Measurements from ENCODE around the gene WDR82.

The WDR82 gene

DNA sequence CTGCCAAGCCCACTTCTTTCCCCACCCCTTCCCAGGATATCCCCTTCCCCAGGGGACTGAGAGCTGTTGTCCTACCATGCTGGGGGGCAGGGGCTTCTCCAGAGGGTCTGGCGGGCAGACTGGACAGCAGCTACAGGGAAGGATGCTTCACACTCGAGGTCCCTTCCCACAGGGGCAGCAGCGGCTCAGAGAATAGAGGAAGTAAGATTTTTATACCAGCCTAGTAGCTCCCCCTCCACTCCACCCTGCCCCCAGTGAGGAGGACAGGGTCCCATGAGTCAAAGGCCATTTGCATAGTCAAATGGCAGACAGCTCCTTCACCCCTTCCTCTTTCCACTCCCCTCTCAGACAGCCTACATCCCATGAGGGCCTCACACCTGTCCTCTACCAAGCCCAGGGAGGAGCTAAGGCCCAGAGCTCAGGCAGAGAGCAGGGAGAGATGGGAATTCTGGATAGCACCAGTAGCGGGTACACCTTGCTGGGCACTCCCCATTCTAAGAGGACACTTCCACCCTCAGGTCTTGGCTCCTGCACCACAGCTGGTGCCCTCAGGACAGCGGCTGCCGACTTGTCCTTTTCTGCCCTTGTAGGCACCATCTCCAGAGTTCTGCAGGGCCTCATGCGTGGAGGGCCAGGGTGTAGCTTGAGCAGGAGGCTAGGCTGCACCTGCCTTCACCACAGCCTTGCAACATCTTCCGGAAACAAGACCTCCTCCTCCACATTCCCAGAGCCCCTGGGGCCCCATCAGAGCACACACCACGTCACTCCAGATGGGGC lies 52.8 kb downstream of the WDR82 start, which contains the start of gene TLR9:
Gene TLR9, minus strand, starts transcription at position 194 of the 777 bp plus-strand sequence. Its CDS starts 116 bp downstream, at position 78.
- TF ChIP-seq, protein P1, sequence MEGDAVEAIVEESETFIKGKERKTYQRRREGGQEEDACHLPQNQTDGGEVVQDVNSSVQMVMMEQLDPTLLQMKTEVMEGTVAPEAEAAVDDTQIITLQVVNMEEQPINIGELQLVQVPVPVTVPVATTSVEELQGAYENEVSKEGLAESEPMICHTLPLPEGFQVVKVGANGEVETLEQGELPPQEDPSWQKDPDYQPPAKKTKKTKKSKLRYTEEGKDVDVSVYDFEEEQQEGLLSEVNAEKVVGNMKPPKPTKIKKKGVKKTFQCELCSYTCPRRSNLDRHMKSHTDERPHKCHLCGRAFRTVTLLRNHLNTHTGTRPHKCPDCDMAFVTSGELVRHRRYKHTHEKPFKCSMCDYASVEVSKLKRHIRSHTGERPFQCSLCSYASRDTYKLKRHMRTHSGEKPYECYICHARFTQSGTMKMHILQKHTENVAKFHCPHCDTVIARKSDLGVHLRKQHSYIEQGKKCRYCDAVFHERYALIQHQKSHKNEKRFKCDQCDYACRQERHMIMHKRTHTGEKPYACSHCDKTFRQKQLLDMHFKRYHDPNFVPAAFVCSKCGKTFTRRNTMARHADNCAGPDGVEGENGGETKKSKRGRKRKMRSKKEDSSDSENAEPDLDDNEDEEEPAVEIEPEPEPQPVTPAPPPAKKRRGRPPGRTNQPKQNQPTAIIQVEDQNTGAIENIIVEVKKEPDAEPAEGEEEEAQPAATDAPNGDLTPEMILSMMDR (conservative IDR thresholded peaks at IDR 0.05; ENCODE audit: low read depth, low read length): no peak

DNA sequence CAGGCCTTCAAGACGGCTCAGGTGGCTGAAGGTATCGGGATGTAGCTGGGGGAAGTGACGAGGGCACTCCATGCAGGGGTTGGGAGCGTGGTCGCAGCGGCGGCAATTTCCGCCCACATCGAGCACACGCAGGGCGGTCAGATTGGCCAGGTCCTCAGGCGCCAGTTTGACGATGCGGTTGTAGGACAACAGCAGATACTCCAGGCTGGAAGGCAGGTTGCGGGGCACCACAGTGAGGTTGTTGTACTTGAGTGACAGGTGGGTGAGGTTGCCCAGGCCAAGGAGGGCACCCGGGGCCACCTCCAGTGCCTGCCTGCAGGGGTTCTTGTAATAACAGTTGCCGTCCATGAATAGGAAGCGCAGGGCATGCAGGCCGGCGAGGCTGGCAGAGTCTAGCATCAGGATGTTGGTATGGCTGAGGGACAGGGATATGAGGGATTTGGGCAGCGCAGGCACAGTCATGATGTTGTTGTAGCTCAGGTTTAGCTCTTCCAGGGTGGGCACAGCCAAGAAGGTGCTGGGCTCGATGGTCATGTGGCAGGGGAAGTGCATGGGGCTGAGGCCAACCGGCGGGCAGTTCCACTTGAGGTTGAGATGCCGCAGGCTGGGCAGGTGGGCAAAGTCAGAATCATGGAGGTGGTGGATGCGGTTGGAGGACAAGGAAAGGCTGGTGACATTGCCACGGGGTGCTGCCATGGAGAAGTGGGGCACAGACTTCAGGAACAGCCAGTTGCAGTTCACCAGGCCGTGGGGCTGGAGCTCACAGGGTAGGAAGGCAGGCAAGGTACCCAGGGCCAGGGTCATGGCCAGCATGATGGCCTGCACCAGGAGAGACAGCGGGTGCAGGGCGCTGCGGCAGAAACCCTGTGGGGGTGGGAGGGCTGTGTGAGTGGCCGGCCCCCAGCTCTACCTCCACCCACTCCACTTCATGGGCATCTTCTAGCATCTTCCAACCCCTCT lies 54.7 kb downstream of the WDR82 start:
- H3K4me3 ChIP-seq (ENCODE audit: low read length): no peak overlapping the region
- DNase-seq (ENCODE audit: low read depth): no peak
- TF ChIP-seq, protein P1 (conservative IDR thresholded peaks at IDR 0.05; ENCODE audit: low read depth, low read length): no peak

More for the DNA sequence above, 52.8 kb downstream of the WDR82 start, which contains the start of gene TLR9:
- no peak within 1 kb of the TSS for H3K4me3 ChIP-seq (ENCODE audit: low read length)
- DNase-seq (ENCODE audit: low read depth): no peak

DNA sequence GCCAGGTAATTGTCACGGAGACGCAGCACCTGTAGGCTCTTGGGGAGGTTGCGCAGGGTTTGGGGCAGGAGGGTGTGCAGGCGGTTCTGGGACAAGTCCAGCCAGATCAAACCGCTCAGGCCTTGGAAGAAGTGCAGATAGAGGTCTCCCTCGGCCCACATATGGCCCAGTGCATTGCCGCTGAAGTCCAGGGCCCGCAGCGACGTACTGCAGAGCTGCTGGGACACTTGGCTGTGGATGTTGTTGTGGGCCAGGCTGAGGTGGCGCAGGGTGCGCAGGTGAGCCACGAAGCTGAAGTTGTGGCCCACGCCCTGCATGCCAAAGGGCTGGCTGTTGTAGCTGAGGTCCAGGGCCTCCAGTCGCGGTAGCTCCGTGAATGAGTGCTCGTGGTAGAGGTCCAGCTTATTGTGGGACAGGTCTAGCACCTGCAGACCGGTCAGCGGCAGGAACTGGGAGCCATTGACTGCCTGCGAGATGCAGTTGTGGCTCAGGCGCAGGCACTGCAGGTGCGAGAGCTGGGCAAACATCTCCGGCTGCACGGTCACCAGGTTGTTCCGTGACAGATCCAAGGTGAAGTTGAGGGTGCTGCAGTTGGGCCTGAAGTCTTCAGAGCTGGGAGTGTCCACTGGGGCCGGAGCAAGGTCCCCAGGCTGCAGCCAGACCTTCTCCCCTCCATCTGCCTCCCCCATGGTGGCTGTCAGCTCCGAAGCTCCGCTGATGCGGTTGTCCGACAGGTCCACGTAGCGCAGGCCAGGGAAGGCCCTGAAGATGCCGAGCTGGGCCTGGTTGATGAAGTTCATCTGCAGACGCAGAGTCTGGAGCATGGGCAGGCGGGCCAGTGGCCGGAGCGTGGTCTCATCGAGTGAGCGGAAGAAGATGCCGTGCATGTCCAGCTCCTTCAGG lies 55.9 kb downstream of the WDR82 start:
- no peak for DNase-seq (ENCODE audit: low read depth)
- TF ChIP-seq, protein P1 (conservative IDR thresholded peaks at IDR 0.05; ENCODE audit: low read depth, low read length): no peak
- no peak overlapping the region for H3K4me3 ChIP-seq (ENCODE audit: low read length)

DNA sequence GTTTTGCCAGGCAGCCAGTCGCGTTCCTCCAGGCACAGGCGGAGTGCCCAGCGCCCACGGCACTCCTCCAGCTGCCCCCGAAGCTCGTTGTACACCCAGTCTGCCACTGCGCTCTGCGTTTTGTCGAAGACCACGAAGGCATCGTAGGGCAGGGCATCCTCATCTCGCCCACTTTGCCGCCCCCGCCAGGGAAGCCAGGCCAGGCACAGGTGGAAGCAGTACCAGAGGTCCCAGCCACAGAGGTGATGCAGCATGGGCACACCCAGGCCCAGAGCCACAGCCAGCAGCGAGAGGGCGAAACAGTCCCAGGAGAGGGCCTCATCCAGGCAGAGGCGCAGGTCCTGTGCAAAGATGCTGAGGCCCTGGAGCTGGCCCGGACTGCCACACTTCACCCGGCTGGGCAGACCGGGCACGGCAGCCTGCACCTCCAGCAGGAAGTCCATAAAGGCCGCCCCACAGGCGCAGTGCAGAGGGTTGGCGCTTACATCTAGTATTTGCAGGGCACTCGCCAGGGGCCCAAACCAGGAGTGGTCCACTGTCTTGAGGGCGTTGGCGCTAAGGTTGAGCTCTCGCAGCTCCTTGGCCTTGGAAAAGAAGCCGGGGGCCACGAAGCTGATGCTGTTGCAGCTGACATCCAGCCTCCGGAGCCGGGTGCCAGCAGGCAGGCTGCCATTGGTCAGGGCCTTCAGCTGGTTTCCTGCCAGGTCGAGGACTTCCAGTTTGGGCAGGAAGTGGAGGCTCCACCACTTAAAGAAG lies 56.7 kb downstream of the WDR82 start:
- no peak for DNase-seq (ENCODE audit: low read depth)
- no peak overlapping the region for H3K4me3 ChIP-seq (ENCODE audit: low read length)
- TF ChIP-seq, protein P1 (conservative IDR thresholded peaks at IDR 0.05; ENCODE audit: low read depth, low read length): no peak

DNA sequence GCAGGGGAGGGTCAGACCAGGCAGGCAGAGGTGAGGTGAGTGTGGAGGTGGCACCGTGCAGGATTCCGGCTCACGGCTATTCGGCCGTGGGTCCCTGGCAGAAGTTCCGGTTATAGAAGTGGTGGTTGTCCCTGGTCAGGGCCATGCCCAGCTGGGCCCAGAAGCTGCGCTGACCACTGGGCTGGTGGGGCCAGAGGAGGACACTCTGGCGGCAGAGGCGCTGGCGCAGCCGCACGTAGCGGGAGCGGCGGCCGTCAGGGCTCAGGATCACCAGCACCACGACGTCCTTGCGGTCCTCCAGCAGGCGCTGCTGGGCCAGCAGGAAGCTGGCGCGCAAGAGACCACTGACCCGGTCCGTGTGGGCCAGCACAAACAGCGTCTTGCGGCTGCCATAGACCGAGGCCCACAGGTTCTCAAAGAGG lies 57.3 kb downstream of the WDR82 start:
- no peak for DNase-seq (ENCODE audit: low read depth)
- no peak overlapping the region for H3K4me3 ChIP-seq (ENCODE audit: low read length)
- TF ChIP-seq, protein P1 (conservative IDR thresholded peaks at IDR 0.05; ENCODE audit: low read depth, low read length): no peak

Data from retinal pigment epithelial cell (primary cell).